ENCODE results near the gene CDC42BPB.

- TF ChIP-seq CTCF (IDR thresholded peaks at IDR 0.05) = no peak
- TF ChIP-seq EZH2 (IDR thresholded peaks at IDR 0.05) = no peak
- no peak for TF ChIP-seq EZH2phosphoT487 (IDR thresholded peaks at IDR 0.05)
These were observed 153.3 kb downstream of the CDC42BPB start for GRCh38 chr14:102903889-102904512.

Measured in neural progenitor cell (in vitro differentiated cells).